GM12801 (cell line): ENCODE data around the gene KCNK6.

ENCODE experiments used
- TF ChIP-seq, protein P1 (sequence below): IDR thresholded peaks from one replicate; pipeline ENCODE4 v1.5.1; 2011; ENCODE audit warnings: control low read depth; ENCODE audit not compliant: insufficient read length; ENCODE audit errors: extremely low read depth

Gene KCNK6

DNA sequence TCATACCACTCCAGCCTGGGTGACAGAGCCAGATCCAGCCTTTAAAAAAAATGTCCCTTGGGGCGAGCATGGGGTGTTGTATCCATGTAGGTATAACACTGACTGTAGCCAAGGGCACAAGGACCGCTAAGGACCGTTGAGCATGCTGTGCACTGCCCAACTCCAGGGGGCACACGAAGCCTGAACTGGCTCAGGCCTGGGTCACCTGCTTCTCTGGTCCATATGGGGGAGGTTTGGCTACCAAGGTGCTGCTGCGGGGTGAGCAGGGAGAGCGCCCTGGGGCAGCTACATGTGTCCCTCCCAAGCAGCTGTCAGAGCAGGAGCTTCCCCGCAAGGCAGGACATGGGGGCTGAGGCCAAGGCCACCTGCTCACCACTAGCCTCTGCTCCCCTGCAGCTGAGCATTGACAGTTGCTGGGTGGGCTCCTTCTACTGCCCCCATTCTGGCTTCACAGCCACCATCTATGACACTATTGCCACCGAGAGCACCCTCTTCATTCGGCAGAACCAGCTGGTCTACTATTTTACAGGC lies 32.3 kb downstream of the KCNK6 start:
- TF ChIP-seq, protein P1, sequence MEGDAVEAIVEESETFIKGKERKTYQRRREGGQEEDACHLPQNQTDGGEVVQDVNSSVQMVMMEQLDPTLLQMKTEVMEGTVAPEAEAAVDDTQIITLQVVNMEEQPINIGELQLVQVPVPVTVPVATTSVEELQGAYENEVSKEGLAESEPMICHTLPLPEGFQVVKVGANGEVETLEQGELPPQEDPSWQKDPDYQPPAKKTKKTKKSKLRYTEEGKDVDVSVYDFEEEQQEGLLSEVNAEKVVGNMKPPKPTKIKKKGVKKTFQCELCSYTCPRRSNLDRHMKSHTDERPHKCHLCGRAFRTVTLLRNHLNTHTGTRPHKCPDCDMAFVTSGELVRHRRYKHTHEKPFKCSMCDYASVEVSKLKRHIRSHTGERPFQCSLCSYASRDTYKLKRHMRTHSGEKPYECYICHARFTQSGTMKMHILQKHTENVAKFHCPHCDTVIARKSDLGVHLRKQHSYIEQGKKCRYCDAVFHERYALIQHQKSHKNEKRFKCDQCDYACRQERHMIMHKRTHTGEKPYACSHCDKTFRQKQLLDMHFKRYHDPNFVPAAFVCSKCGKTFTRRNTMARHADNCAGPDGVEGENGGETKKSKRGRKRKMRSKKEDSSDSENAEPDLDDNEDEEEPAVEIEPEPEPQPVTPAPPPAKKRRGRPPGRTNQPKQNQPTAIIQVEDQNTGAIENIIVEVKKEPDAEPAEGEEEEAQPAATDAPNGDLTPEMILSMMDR, result no peak

DNA sequence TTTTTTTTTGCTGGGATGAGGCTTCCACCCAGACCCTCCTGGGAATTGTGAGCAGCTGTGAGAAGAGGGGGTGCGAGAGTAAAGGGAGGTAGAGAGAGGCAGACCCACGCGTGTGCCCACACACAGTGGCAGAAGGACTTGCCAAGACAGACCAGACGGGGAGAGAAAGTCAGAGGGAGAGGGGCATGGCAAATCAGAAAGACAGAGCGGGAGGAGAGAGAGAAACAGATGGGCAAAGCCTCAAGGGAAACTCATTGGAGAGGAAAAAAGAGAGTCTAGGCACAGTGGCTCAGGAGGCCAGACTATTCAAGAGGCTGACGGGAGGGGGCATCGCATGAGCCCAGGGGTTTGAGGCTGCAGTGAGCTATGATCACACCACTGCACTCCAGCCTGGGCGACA lies 33.0 kb downstream of the KCNK6 start:
- TF ChIP-seq, protein P1, result no peak

DNA sequence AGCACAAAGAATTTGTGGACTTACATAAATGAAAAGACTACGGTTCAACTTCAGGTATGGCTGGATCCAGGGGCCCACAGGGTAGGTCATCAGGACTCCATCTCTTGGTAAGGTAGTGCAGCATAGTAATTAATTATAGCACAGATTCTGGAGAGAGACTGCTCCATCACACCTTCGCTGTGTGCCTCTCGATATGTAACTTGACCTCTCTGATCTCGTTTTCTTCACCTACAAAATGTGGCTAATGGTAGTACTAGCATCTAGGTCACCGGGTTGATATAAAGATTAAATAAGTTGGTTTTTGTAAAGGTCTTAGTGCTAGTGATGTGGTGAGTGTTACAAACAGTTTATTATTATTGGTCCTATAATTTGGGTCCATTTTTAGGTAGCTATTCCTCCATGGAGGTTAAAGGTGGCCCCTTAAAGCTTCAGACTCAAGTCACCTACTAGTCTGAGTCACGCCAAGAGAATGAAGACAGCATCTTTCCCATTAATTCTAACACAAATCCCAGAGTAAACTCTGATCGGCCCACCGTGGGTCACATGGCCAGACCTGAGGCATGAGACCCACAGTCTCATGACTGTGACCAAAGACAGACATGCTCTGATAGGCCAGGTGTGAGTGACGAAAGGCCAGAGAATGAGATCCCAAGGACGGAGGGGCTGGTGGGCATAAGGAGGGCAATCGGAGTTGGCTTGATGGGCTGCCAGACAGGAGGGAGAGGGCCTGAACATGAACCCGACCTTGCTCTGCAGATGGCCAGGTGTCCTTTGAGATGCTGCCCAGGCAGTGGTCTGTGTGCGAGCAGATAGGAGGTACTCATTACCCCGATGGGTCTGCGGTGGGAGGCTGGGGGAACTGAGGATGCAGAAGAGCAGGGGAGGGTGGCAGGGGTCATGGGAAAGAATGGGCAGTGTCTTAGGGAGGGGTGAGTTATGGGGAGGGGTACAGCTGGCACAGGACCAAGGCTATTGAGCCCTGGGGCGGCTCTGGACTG lies 36.4 kb downstream of the KCNK6 start:
- TF ChIP-seq, protein P1, result no peak

DNA sequence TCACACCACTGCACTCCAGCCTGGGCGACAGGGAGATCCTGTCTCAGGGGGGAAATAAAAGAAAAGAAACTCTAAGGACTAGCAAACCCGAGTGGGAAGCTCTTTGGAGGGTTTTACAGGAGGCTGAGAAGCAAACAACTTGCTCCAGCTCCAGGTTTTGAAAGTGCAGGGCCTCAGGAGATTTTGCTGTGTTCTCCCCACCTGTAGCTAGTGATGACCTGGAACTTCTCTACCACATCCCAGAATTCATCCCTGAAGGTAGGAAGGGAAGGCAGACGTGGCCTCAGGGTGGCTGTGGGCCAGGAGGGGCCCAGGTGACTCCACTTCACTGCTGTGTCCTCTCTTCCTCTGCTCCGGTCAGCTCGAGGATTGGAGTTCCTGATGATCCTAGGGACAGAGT lies 38.4 kb downstream of the KCNK6 start:
- TF ChIP-seq, protein P1, result no peak

DNA sequence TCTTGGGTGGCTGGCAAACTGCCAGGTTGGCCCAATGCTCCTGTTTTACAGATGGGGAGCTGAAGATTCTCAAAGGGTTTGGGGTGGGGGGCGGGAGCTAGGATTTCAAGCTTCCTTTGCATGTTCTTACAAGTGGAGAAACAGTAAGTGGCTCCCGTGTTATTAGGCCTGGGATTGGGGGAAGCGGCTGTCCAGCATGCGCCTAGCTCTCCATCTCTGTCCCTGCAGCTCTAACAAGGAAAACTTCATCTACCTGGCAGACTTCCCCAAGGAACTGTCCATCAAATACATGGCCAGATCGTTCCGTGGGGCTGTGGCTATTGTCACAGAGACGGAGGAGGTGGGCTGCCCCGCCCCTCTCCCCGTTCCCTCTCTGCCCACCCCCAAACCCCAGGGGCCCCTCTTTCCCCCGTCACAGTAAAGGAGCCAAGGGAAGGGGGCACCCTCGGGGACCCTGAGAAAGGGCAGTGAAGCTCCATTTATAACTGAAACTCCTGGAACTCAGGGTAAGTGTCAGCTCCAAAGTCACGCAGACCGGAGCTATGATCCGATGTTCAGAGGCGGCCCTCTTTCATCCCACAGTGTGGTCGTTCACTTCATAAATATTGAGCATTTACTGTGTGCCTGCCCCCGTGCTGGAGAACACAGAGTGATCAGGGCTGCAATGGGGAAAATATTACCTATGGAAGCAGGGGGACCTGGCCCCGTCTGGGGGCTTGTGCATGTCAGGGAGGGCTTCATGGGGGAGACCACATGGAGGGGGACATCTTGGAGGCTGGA lies 39.8 kb downstream of the KCNK6 start:
- TF ChIP-seq, protein P1, result no peak

DNA sequence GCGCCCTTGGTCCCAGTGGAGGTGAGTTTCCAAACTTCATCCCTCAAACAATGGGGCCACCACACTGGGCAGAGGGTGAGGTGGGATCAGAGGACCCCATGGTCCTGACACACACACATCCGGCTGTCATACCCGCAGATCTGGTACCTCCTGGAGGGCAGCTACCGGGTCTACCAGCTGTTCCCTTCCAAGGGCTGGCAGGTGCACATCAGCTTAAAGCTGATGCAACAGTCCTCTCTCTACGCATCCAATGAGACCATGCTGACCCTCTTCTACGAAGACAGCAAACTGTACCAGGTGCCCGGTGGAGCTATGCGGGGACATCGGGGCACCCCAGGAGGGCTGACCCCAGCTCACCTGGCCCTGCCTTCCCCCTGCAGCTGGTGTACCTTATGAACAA lies 40.7 kb downstream of the KCNK6 start:
- TF ChIP-seq, protein P1, result no peak
